ENCODE results near the gene DDN. TPM values are rescaled to one million over a fixed set of nuclear protein-coding genes. Genes with fewer than 3 reads are reported as not detected.

The DDN gene
- polyA plus RNA-seq, 1 donor (not counting 4 experiments of a cell fraction or from before 2014, with no cell fraction given) = 0.10 TPM

- DNase-seq (ENCODE audit: low read depth, low spot score) (no peak), FAIRE-seq (no peak)
- H3K9me1 ChIP-seq (ENCODE audit: control insufficient read depth, extremely low read depth, insufficient read depth, low read length) = peaks cover 2% of the 10 kb centered on the region
- TF ChIP-seq EZH2 (IDR thresholded peaks at IDR 0.05; ENCODE audit: low read length) (no peak), CTCF (optimal IDR thresholded peaks at IDR 0.05 in 1 of 3, IDR thresholded peaks at IDR 0.05 in 1 of 3, conservative IDR thresholded peaks at IDR 0.05 in 1 of 3; ENCODE audit: extremely low read depth in 1 of 3, insufficient read depth in 2 of 3, low read length in 3 of 3) (no peak)
- H3K9me3 ChIP-seq (ENCODE audit: control insufficient read depth, low read depth, low read length) = no peaks in the 10 kb centered on the region
- H3K4me3 ChIP-seq (ENCODE audit: control insufficient read depth in 2 of 3, extremely low read depth in 1 of 3, insufficient read depth in 2 of 3, low read depth in 1 of 3, low read length in 3 of 3) = no peak overlapping the region
- H4K20me1 ChIP-seq (ENCODE audit: control insufficient read depth, extremely low read depth, insufficient read depth, low read length) = peaks cover 6% of the 10 kb centered on the region
- H3K27me3 ChIP-seq (ENCODE audit: control insufficient read depth, extremely low read depth, insufficient read depth, low read length) = no peaks in the 10 kb centered on the region
- no peak overlapping the region for H3K9ac ChIP-seq (ENCODE audit: control insufficient read depth, extremely low read depth, insufficient read depth, low read length)
- H3K79me2 ChIP-seq (ENCODE audit: control insufficient read depth, insufficient read depth, low read length) = peaks cover 3% of the 10 kb centered on the region
- no peak overlapping the region for H3K4me2 ChIP-seq (ENCODE audit: control insufficient read depth, extremely low read depth, insufficient read depth, low read depth, low read length)
- no peak overlapping the region for H2AFZ ChIP-seq (ENCODE audit: control insufficient read depth, low read length)
- H3K4me1 ChIP-seq (ENCODE audit: control insufficient read depth, extremely low read depth, insufficient read depth, low read length) = no peaks in the 10 kb centered on the region
- H3K27ac ChIP-seq (ENCODE audit: control insufficient read depth, insufficient read depth, low read length) = no peak overlapping the region
- dilution Hi-C loops (cut with MboI; ENCODE audit: extremely low pct_ligation_motif_present, low sequenced_read_pairs) = no loop called here
- peaks cover 60 to 63% of the 10 kb centered on the region in 2 experiments for H3K36me3 ChIP-seq (ENCODE audit: control insufficient read depth in 2 of 2, extremely low read depth in 1 of 2, insufficient read depth in 2 of 2, low read length in 2 of 2)
These were observed 35.1 kb upstream of the DDN start for GRCh38 chr12:49034286-49034622.

GRCh38 chr12:49033611-49034285, 34.6 kb upstream of the DDN start:
- DNase-seq (ENCODE audit: low read depth, low spot score) = no peak
- Histone ChIP-seq H3K9me3 (ENCODE audit: control insufficient read depth, low read depth, low read length) (no peaks in the 10 kb centered on the region), H4K20me1 (ENCODE audit: control insufficient read depth, extremely low read depth, insufficient read depth, low read length) (peaks cover 6% of the 10 kb centered on the region), H3K27ac (ENCODE audit: control insufficient read depth, insufficient read depth, low read length) (no peak overlapping the region), H3K36me3 (ENCODE audit: control insufficient read depth in 2 of 2, extremely low read depth in 1 of 2, insufficient read depth in 2 of 2, low read length in 2 of 2) (peaks cover 59 to 61% of the 10 kb centered on the region in 2 experiments), H3K4me3 (ENCODE audit: control insufficient read depth in 2 of 3, extremely low read depth in 1 of 3, insufficient read depth in 2 of 3, low read depth in 1 of 3, low read length in 3 of 3) (no peak overlapping the region), H3K4me2 (ENCODE audit: control insufficient read depth, extremely low read depth, insufficient read depth, low read depth, low read length) (no peak overlapping the region), H3K79me2 (ENCODE audit: control insufficient read depth, insufficient read depth, low read length) (peaks cover 3% of the 10 kb centered on the region), H3K9me1 (ENCODE audit: control insufficient read depth, extremely low read depth, insufficient read depth, low read length) (peaks cover 2% of the 10 kb centered on the region), H3K27me3 (ENCODE audit: control insufficient read depth, extremely low read depth, insufficient read depth, low read length) (no peaks in the 10 kb centered on the region), H2AFZ (ENCODE audit: control insufficient read depth, low read length) (no peak overlapping the region), H3K4me1 (ENCODE audit: control insufficient read depth, extremely low read depth, insufficient read depth, low read length) (no peaks in the 10 kb centered on the region), H3K9ac (ENCODE audit: control insufficient read depth, extremely low read depth, insufficient read depth, low read length) (no peak overlapping the region)
- dilution Hi-C loops (cut with MboI; ENCODE audit: extremely low pct_ligation_motif_present, low sequenced_read_pairs) = no loop called here
- no peak for FAIRE-seq
- TF ChIP-seq EZH2 (IDR thresholded peaks at IDR 0.05; ENCODE audit: low read length) = no peak
- TF ChIP-seq CTCF (optimal IDR thresholded peaks at IDR 0.05 in 1 of 3, IDR thresholded peaks at IDR 0.05 in 1 of 3, conservative IDR thresholded peaks at IDR 0.05 in 1 of 3; ENCODE audit: extremely low read depth in 1 of 3, insufficient read depth in 2 of 3, low read length in 3 of 3) = no peak

Measured in keratinocyte (primary cell).